ENCODE results near the gene SLC66A2. TPM values are rescaled to one million over a fixed set of nuclear protein-coding genes. Genes with fewer than 3 reads are reported as not detected.
A peak's percentile ranks its signal among the peaks of the same experiment; 100 is the strongest.

The SLC66A2 gene
- total RNA-seq, 1 experiment from 2014 or later = 37.7 TPM

DNA sequence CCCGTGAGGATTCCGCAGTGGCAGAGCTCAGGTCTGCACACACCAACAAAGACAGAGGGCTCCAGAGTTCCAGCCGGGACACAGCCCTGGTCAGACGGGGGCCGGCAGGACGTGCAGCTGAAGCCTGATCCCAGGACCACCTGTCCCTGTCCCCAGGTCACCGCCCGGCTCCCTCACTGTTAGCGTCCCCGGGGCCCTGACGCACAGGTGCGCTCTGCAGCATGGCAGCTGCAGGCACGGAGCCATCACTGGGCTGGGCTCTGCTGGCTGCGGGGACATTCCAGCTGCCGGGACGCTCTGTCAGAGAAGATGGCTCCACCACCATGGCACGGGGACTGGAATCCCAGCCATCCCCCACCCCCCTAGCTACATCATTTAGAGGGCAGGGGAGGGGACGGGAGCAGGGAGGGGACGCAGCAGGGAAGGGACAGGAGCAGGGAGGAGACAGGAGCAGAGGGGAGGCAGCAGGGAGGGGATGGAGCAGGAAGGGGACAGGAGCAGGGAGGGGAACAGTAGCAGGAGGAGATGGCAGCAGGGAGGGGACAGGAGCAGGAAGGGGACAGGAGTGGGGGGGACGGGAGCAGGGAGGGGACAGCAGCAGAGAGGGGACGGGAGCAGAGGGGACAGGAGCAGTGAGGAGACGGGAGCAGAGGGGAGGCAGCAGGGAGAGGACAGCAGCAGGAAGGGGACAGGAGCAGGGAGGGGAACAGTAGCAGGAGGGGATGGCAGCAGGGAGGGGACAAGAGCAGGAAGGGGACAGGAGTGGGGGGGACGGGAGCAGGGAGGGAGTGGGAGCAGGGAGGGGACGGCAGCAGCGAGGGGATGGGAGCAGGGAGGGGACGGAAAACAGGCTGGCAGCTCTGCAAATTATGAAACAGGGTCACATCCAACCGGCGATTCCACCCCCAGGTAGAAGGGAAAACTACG, 39.8 kb downstream of the SLC66A2 start:
- Histone ChIP-seq H3K4me1 (replicated peaks) (no peaks in the 10 kb centered on the region), H3K9me3 (replicated peaks) (peaks cover 20% of the 10 kb centered on the region), H3K27ac (no peak overlapping the region), H3K27me3 (replicated peaks) (no peaks in the 10 kb centered on the region), H3K36me3 (peaks cover 19% of the 10 kb centered on the region), H3K4me3 (no peak overlapping the region)
- DNase-seq (ENCODE audit: low read depth in 1 of 2, low spot score in 2 of 2) = peak in 1 of 2 experiments; percentile 37

DNA sequence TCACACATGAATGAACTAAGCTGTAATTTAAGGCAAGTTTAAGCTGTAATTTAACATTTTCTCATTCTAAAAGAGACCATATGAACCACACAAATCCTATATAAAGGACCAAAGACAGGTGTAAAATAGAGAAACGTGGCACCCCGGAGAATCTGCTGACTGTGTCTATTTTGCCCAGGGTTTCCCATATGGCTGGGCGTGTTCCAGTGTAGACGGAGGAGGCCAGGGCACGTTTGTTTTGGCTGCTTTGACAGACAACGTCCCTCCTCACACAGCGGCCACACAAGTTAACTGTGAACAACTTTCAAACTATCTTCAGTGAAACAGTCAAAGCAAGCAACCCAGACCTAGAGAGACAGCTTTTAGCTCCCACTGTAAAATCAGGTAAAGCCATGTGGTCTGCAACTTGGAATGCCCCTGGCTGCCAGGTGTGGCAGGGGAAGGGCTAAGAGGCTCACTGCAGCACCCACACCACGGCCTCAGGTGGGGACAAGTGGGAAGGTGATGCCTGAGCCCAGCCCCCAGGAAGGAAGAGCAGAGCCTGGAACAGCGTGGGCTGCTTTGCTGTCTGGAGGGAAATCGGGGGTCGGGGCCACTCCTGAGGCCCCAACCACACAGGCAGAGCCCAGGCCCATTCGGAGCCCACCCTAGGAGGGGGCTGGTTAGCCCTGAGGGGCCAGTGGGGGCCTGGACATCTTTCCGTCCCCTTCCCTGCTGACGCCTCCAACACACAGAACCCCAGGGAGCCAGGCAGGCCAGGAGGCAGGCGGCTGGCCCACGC, 40.7 kb downstream of the SLC66A2 start:
- no peak for DNase-seq (ENCODE audit: low read depth in 1 of 2, low spot score in 2 of 2)
- peaks cover 15% of the 10 kb centered on the region for H3K36me3 ChIP-seq
- H3K4me3 ChIP-seq = no peak overlapping the region
- no peak overlapping the region for H3K27ac ChIP-seq
- H3K27me3 ChIP-seq (replicated peaks) = no peaks in the 10 kb centered on the region
- peaks cover 17% of the 10 kb centered on the region for H3K9me3 ChIP-seq (replicated peaks)
- no peaks in the 10 kb centered on the region for H3K4me1 ChIP-seq (replicated peaks)

DNA sequence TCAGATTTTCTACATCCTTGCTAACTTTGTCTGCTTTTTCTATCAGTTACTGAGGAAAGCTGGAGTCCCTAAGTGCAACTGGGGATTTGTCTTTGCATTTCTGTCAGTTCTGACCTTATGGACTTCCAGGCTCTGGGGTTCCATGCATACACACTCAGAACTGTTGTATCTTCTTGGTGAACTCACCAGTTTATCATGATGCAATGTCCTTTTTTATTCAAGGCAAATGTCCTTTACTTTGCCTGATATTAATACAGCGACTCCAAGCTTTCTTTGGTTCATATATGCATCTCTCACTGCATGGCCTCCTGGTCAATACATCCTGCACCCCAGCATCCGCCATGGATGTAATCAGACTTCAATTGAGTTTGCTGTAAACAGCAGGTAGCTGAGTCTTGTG, 44.7 kb downstream of the SLC66A2 start:
- peaks cover 21% of the 10 kb centered on the region for H3K9me3 ChIP-seq (replicated peaks)
- no peak overlapping the region for H3K4me3 ChIP-seq
- peaks cover 19% of the 10 kb centered on the region for H3K36me3 ChIP-seq
- no peaks in the 10 kb centered on the region for H3K4me1 ChIP-seq (replicated peaks)
- no peak for DNase-seq (ENCODE audit: low read depth in 1 of 2, low spot score in 2 of 2)
- no peaks in the 10 kb centered on the region for H3K27me3 ChIP-seq (replicated peaks)
- no peak overlapping the region for H3K27ac ChIP-seq

DNA sequence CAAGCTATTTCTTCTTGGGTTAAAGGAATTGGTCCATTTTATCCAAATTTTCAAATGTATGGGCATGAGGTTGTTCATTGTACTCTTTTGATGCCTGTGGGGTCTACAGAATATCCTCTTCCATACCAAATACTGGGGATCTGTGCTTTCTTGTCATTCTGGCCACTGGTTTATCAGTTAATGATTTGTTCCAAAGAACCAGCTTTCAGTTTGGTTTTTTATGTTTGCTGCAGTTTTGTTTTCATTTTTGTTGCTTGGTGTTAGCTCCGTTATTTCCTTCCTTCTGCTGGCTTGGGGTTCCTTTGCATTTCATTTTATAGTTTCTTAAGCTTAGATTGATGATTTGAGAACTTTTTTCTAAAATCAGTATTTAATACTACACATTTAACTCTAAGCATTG, 45.5 kb downstream of the SLC66A2 start:
- H3K36me3 ChIP-seq = peaks cover 19% of the 10 kb centered on the region
- H3K4me3 ChIP-seq = no peak overlapping the region
- H3K27ac ChIP-seq = no peak overlapping the region
- H3K4me1 ChIP-seq (replicated peaks) = no peaks in the 10 kb centered on the region
- H3K27me3 ChIP-seq (replicated peaks) = no peaks in the 10 kb centered on the region
- H3K9me3 ChIP-seq (replicated peaks) = peaks cover 21% of the 10 kb centered on the region
- no peak for DNase-seq (ENCODE audit: low read depth in 1 of 2, low spot score in 2 of 2)

DNA sequence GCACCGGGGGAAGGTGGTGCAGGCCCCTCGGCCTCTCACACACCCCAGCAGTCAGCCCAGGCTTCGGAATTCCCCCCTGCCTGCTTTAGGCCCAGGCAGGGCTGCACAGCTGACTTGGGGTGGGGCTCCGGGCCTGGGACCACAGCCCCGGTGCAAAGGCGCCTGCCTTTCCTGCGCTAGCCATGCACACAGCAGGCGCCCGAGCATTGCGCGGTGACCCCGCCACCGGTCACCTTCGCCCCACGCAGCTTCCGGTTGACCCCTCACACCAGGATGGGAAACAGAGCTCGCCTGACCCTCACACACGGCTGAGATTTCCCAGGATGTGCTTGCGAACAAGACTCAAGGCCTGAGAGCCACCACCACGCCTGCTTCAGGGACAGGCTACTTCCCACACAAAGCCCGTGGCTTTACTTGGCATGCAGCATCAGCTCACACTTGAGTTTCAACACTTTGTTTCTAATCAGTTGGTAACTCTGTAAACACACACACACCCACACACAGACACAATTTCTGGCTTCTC, 46.0 kb downstream of the SLC66A2 start:
- Histone ChIP-seq H3K9me3 (replicated peaks) (peaks cover 23% of the 10 kb centered on the region), H3K27me3 (replicated peaks) (no peaks in the 10 kb centered on the region), H3K4me1 (replicated peaks) (no peaks in the 10 kb centered on the region), H3K27ac (no peak overlapping the region), H3K4me3 (no peak overlapping the region), H3K36me3 (peaks cover 19% of the 10 kb centered on the region)
- DNase-seq (ENCODE audit: low read depth in 1 of 2, low spot score in 2 of 2) = peak in 1 of 2 experiments; percentile 36

DNA sequence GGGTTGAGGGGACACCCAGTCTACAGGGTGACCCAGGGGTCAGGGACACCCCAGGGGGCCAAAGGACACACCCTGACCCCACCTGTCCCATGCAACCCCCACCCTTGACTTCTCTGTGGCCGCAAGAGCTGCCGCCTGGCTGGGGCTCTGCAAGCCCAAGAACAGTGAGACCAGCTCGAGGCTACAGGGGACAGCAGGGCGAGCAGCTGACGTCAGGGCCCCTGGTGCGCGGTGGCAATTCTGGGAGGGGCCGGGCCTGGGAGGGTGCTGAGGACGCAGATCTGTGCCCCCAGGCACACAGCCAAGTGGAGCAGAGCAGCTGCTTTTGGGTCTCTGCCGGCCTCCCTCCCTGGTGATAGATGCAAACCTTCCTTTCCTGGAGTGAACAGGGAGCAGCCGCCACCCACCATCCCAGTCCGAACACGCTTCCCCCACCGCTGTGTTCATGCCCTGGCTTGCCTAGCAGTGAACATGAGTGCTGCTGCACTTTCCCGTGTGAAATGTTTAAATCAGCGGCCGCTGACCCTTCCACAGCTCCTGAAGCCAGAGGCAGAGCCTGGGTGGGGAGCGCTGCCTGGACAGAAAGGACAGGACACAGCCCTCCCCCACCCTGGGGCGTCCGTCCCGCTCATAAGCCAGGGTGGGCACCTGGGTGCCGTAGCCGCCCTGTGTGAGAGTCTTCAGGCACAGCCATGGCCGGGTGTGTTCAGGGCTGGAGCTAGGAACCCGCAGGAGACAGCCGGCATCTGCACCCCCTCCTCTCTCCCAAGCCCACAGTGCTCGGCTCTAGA, 46.9 kb downstream of the SLC66A2 start:
- H3K27me3 ChIP-seq (replicated peaks) = no peaks in the 10 kb centered on the region
- no peak overlapping the region for H3K4me3 ChIP-seq
- H3K4me1 ChIP-seq (replicated peaks) = no peaks in the 10 kb centered on the region
- no peak overlapping the region for H3K27ac ChIP-seq
- H3K9me3 ChIP-seq (replicated peaks) = peaks cover 28% of the 10 kb centered on the region
- DNase-seq (ENCODE audit: low read depth in 1 of 2, low spot score in 2 of 2) = peak in 1 of 2 experiments; percentile 37
- H3K36me3 ChIP-seq = peaks cover 19% of the 10 kb centered on the region

DNA sequence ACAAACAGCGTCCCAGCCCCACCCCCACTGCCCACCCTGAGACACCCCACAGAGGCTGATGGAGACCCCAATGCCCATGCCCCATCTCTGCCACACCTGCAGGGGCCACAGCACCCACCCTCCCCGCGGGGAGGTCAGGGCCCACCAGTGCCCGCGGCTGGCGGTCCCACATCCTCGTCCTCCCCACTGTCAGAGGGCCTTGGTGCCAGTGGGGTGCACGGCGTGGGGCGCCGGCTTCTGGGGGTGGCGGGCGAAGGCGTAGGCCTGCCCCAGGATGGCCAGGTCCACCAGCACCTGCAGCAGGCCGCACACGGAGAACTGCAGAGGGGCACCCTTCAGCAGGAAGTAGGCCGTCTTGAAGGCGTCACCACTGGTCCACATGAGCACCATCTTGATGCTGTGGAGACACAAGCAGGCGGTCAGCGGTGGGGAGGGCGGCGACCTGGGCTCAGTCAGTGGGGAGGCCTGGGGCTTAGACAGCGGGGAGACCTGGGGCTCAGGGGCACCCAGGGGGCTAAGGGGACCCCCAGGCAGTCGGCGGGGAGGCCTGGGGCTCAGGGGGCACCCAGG, 47.6 kb downstream of the SLC66A2 start:
- no peaks in the 10 kb centered on the region for H3K27me3 ChIP-seq (replicated peaks)
- no peaks in the 10 kb centered on the region for H3K4me1 ChIP-seq (replicated peaks)
- peaks cover 17% of the 10 kb centered on the region for H3K36me3 ChIP-seq
- no peak overlapping the region for H3K4me3 ChIP-seq
- peak in 1 of 2 experiments; percentile 41 for DNase-seq (ENCODE audit: low read depth in 1 of 2, low spot score in 2 of 2)
- H3K9me3 ChIP-seq (replicated peaks) = peaks cover 32% of the 10 kb centered on the region
- H3K27ac ChIP-seq = no peak overlapping the region

DNA sequence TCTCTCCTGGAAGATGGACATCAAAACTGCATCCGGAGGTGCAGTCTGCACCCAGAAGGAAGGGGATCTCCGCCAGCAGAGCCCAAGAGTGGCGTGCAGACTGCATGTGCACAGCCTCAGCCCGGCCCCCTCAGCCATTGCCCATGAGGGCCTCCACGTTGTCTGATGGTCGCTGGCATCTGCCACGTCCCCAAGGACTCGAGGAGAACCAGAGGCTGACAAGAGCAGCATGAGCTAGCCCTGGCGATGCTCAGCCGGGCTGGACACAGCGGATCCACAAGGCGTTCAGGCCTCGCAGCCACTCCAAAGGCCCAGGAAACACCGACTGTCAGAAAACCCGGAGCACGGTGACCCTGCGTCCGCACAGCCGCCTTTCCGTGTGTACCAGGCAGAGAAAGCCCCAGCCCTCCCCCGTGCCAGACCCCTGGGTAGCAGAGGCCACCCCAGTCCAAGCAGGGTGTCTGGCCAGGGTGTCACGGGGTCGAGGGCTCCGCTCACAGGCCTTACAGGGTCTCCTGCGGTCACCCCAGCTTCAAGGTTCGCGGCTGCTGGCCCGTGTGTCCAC, 48.3 kb downstream of the SLC66A2 start:
- Histone ChIP-seq H3K4me3 (no peak overlapping the region), H3K27me3 (replicated peaks) (no peaks in the 10 kb centered on the region), H3K9me3 (replicated peaks) (peaks cover 32% of the 10 kb centered on the region), H3K4me1 (replicated peaks) (no peaks in the 10 kb centered on the region), H3K36me3 (peaks cover 12% of the 10 kb centered on the region), H3K27ac (no peak overlapping the region)
- DNase-seq (ENCODE audit: low read depth in 1 of 2, low spot score in 2 of 2) = peak in 1 of 2 experiments; percentile 39

DNA sequence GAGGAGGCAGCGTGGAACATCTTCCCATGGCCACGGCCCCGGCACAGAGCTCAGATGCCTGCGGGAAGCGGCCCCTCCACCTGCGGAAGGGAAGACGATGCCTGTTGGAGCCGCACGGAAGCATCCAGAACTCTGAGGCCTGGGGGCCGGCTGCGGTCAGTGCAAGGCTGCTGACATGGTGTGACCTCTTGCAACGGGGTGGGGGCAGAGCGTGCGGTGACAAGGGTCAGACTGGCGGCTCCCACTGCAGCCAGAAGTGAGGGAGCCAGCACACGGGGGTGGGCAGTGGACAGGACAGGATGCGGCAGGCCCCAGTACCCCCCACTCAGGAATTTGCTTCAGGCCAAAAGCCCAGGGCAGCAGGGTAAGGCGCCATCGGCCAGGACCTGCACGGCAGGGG, 48.8 kb downstream of the SLC66A2 start:
- Histone ChIP-seq H3K27ac (no peak overlapping the region), H3K4me1 (replicated peaks) (no peaks in the 10 kb centered on the region), H3K9me3 (replicated peaks) (peaks cover 37% of the 10 kb centered on the region)

DNA sequence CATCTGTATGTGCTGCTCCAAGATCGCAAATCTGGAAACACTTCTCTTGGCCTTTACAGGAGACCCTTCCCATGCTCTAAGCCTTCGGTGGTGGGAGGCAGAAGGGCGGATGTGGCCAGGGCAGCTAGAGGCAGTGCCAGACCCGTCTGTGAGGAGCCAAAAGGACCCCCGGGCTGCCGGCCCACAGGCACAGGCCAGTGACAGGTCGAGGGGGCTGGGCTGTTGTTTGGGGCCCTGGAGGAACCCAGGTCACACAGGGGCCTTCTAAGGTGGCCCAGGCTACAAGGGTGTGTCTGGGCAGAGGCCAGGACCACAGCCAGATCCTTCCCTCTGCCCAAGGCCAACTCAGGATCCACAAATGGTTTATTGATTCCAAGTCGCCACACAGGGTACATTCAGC, 49.4 kb downstream of the SLC66A2 start:
- peaks cover 12% of the 10 kb centered on the region for H3K36me3 ChIP-seq
- peaks cover 42% of the 10 kb centered on the region for H3K9me3 ChIP-seq (replicated peaks)
- no peaks in the 10 kb centered on the region for H3K27me3 ChIP-seq (replicated peaks)
- no peaks in the 10 kb centered on the region for H3K4me1 ChIP-seq (replicated peaks)
- H3K4me3 ChIP-seq = no peak overlapping the region
- peak in 1 of 2 experiments; percentile 24 for DNase-seq (ENCODE audit: low read depth in 1 of 2, low spot score in 2 of 2)
- no peak overlapping the region for H3K27ac ChIP-seq

More for the DNA sequence above, 48.8 kb downstream of the SLC66A2 start:
- Histone ChIP-seq H3K27me3 (replicated peaks) (no peaks in the 10 kb centered on the region), H3K4me3 (no peak overlapping the region), H3K36me3 (peaks cover 12% of the 10 kb centered on the region)
- peak in 1 of 2 experiments; percentile 38 for DNase-seq (ENCODE audit: low read depth in 1 of 2, low spot score in 2 of 2)

DNA sequence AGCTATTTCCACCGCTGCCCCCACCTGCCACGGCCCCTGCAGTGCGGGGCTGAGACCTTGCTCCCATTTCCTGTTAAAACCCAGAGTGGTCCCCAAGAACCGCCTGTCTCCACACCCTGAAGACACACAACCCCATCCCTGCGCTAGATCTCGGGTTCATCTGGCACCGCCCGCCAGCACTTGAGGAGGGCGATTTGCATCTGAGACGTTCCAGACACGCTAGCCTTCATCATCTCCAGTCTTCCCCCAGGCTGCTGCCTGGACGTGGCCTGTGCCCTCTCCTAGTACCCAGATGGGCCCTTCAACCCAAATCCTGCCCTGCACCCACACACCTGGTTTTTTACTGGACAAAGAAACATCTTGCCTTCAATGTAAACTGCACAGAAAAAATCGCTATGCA, 49.8 kb downstream of the SLC66A2 start:
- H3K27ac ChIP-seq = no peak overlapping the region
- no peak overlapping the region for H3K4me3 ChIP-seq
- H3K4me1 ChIP-seq (replicated peaks) = no peaks in the 10 kb centered on the region
- no peaks in the 10 kb centered on the region for H3K27me3 ChIP-seq (replicated peaks)
- H3K36me3 ChIP-seq = peaks cover 12% of the 10 kb centered on the region
- H3K9me3 ChIP-seq (replicated peaks) = peaks cover 43% of the 10 kb centered on the region
- DNase-seq (ENCODE audit: low read depth in 1 of 2, low spot score in 2 of 2) = no peak

DNA sequence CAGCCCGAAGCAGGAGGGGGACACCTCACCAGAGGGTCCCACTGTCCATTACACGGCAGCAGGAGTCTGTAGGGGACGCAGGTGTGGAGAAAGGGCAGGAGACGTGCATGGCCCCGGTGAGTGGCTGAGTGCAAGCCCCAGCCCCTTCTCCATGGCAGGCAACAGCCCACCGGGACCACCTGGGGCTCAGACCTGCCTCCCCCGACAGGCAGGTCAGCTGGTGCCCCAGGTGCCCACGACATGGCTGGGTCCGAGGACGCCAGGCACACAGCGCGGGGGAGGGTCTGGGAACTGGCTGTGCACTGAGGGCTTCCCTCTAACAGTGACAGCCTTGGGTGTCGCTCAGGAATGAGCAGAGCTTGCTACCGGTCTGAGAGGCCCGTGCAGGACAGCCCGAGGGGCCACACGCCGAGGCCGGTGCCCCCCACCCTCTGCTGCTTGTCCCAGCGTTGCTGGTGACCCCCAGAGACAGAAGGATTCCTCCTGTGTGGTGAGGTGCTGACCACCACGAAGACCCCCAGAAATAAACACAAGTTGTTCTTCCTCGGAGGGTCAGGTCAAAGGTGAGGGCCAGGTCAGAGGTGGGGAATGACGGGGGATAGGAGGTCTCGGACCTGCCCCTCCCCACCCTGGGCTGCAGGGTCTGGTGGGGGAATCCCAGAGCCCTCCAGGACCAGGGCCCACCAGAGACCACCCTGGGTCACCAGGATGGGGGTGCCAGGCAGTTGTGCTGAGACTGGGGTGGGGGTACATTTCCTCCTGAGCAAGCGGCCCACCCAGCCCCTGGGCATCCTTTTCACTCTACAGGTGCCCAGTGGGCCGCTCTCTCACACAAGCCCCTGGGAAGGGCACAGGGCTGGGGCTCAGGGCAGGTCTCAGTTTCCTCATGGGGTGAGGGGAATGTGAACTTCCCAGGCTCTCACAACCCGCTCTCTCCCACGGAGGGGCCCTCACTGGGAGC, 50.6 kb downstream of the SLC66A2 start:
- Histone ChIP-seq H3K27me3 (replicated peaks) (no peaks in the 10 kb centered on the region), H3K9me3 (replicated peaks) (peaks cover 46% of the 10 kb centered on the region), H3K27ac (no peak overlapping the region), H3K36me3 (peaks cover 12% of the 10 kb centered on the region), H3K4me3 (no peak overlapping the region), H3K4me1 (replicated peaks) (no peaks in the 10 kb centered on the region)
- DNase-seq (ENCODE audit: low read depth in 1 of 2, low spot score in 2 of 2) = peak in 1 of 2 experiments; percentile 36
